ENCODE measurements around the gene CNTN5. TPM values are rescaled to one million over a fixed set of nuclear protein-coding genes. Genes with fewer than 3 reads are reported as not detected.

CNTN5 gene
- total RNA-seq, 6 donors from 2014 or later: 0.13 to 1.0 (median 0.57) TPM; not detected in 2

GRCh38 chr11:99708928-99709672 is 688.4 kb downstream of the CNTN5 start:
- WGBS, 2 donors: 57 to 70% methylated on average over 3 of the region's 3 CpGs
- ATAC-seq (ENCODE audit: low FRiP score in 2 of 2) (no peak), DNase-seq (no peak)
- no peaks in the 10 kb centered on the region for H3K36me3 ChIP-seq
- no peaks in the 10 kb centered on the region for H3K27me3 ChIP-seq
- no peaks in the 10 kb centered on the region for H3K4me1 ChIP-seq
- no peaks in the 10 kb centered on the region for H3K9me3 ChIP-seq
- H3K27ac ChIP-seq: no peak overlapping the region
- TF ChIP-seq POLR2A (IDR thresholded peaks at IDR 0.05): no peak
- no peak for TF ChIP-seq POLR2AphosphoS5 (IDR thresholded peaks at IDR 0.05)
- TF ChIP-seq EP300 (IDR thresholded peaks at IDR 0.05): no peak
- TF ChIP-seq CTCF (IDR thresholded peaks at IDR 0.05): no peak
- no peak overlapping the region for H3K4me3 ChIP-seq

DNA sequence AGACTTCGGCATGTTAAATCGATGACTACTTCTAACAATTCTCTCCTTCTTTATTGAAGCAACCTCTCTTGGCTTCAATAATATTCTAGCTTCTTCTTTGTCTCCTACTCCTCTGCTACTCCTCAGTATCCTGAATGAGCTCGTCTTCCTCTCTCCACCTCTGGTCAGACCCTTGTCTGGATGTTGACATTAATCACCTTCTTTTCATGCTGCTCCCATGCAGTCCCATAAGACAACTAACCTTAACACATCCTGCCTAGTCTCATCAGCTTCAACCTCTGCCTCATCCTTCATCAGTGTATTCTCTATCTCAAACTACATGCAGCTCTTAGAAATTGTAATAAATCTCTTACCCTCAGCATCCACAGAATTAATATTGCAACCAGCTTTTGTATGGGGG is 695.6 kb downstream of the CNTN5 start:
- 62 to 67% methylated on average over 3 of the region's 3 CpGs for WGBS, 2 donors
- no peaks in the 10 kb centered on the region for H3K9me3 ChIP-seq
- H3K27me3 ChIP-seq: no peaks in the 10 kb centered on the region
- H3K4me3 ChIP-seq: no peak overlapping the region
- no peak overlapping the region for H3K27ac ChIP-seq
- TF ChIP-seq POLR2AphosphoS5 (IDR thresholded peaks at IDR 0.05) (no peak), CTCF (IDR thresholded peaks at IDR 0.05) (no peak), POLR2A (IDR thresholded peaks at IDR 0.05) (no peak), EP300 (IDR thresholded peaks at IDR 0.05) (no peak)
- no peaks in the 10 kb centered on the region for H3K4me1 ChIP-seq
- no peaks in the 10 kb centered on the region for H3K36me3 ChIP-seq
- ATAC-seq (ENCODE audit: low FRiP score in 2 of 2): no peak
- no peak for DNase-seq

- H3K4me1 ChIP-seq: no peaks in the 10 kb centered on the region
- H3K9me3 ChIP-seq: no peaks in the 10 kb centered on the region
- no peak overlapping the region for H3K27ac ChIP-seq
- ATAC-seq (ENCODE audit: low FRiP score in 2 of 2): no peak
- TF ChIP-seq EP300 (IDR thresholded peaks at IDR 0.05) (no peak), CTCF (IDR thresholded peaks at IDR 0.05) (no peak), POLR2AphosphoS5 (IDR thresholded peaks at IDR 0.05) (no peak), POLR2A (IDR thresholded peaks at IDR 0.05) (no peak)
- no peak overlapping the region for H3K4me3 ChIP-seq
- DNase-seq: no peak
- no peaks in the 10 kb centered on the region for H3K36me3 ChIP-seq
- H3K27me3 ChIP-seq: no peaks in the 10 kb centered on the region
Observed at GRCh38 chr11:99718291-99718690, 697.5 kb downstream of the CNTN5 start.

GRCh38 chr11:99739464-99740089 is 718.8 kb downstream of the CNTN5 start:
- WGBS, 2 donors: 26 to 33% methylated on average over 4 of the region's 4 CpGs
- DNase-seq (no peak), ATAC-seq (ENCODE audit: low FRiP score in 2 of 2) (no peak)
- Histone ChIP-seq H3K4me3 (no peak overlapping the region), H3K9me3 (no peaks in the 10 kb centered on the region), H3K36me3 (no peaks in the 10 kb centered on the region), H3K27me3 (no peaks in the 10 kb centered on the region), H3K4me1 (no peaks in the 10 kb centered on the region), H3K27ac (no peak overlapping the region)
- TF ChIP-seq POLR2AphosphoS5 (IDR thresholded peaks at IDR 0.05) (no peak), CTCF (IDR thresholded peaks at IDR 0.05) (peak in 4 of 6 experiments; percentile 15 to 37 (median 18))

- 48 to 58% methylated on average over 2 of the region's 2 CpGs for WGBS, 2 donors
- DNase-seq: no peak
- TF ChIP-seq CTCF (IDR thresholded peaks at IDR 0.05): no peak
- TF ChIP-seq POLR2AphosphoS5 (IDR thresholded peaks at IDR 0.05): no peak
- TF ChIP-seq EP300 (IDR thresholded peaks at IDR 0.05): no peak
- TF ChIP-seq POLR2A (IDR thresholded peaks at IDR 0.05): no peak
Observed at GRCh38 chr11:99742501-99742900, 721.8 kb downstream of the CNTN5 start.

More at GRCh38 chr11:99742501-99742900, 721.8 kb downstream of the CNTN5 start:
- H3K4me3 ChIP-seq: no peak overlapping the region
- H3K4me1 ChIP-seq: no peaks in the 10 kb centered on the region
- no peak overlapping the region for H3K27ac ChIP-seq
- ATAC-seq (ENCODE audit: low FRiP score in 2 of 2): no peak
- no peaks in the 10 kb centered on the region for H3K27me3 ChIP-seq
- no peaks in the 10 kb centered on the region for H3K36me3 ChIP-seq
- no peaks in the 10 kb centered on the region for H3K9me3 ChIP-seq

All from upper lobe of left lung (tissue), 6 donors.